GM04504 (cell line): Measurements from ENCODE around the gene NCKIPSD.
"Not testable (repeated sequence)": the region's sequence is repeated elsewhere in the genome, so short reads cannot be mapped to it uniquely, and the experiment has no call there.

Experiments
- DNase-seq: peaks from one replicate; pipeline ENCODE4 v3.0.0-alpha.2; 2012; ENCODE audit warnings: low read depth

Gene NCKIPSD

DNA sequence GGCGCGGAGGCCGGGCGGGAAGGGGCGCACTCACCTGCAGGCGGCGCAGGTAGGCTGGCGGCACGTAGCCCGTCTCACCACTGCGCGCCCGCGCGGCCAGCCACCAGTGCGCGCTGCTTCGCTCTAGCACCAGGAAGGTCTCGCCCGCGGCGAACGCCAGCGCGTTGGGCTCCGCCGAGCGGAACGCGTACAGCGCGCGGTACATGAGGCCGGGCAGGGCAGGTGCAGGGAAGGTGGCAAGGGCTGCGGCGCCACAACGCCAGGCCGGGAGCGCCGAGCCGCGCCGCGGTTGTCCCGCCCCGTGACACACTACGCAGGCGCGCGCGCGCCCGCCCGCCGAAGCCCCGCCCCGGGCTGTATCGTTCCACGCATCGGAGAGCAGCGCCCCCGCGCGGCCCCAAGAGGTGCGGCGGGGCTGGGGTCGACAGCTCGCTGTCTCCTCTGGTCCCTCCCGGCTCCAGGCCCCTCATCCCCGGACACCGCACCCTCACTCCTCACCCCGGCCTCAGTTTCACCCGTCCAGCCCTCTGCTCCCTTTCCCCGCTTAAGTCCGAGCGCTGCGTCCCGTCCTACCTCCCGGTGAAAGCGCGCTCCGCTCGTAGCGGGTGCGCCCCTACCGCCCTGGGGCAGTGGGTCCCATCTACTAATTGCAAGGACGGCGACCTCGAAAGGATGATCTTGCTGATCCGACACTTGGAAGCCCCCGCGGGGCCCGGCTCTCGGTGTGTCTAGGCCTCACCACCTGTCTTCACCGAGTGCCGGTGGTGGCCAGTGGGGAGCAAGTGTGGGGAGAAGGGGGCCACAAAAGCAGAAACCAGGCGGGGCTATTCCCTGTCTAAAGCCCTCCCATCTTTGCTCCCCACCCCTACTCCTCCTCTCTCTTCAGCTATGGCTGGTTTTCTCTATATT is at the start of gene NCKIPSD:
TSS of gene NCKIPSD (minus strand) at position 313 of the 909 bp plus-strand sequence. CDS start at position 205, 108 bp downstream.
- peak; percentile 54 for DNase-seq

GRCh38 chr3:48735075-48735767 is 49.5 kb upstream of the NCKIPSD start:
- not testable (repeated sequence) for DNase-seq

DNA sequence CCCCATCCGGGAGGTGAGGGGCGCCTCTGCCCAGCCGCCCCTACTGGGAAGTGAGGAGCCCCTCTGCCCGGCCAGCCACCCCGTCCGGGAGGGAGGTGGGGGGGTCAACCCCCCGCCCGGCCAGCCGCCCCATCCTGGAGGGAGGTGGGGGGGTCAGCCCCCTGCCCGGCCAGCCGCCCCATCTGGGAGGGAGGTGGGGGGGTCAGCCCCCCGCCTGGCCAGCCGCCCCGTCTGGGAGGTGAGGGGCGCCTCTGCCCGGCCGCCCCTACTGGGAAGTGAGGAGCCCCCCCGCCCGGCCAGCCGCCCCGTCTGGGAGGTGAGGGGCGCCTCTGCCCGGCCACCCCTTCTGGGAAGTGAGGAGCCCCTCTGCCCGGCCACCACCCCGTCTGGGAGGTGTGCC is 48.8 kb upstream of the NCKIPSD start:
- not testable (repeated sequence) for DNase-seq

DNA sequence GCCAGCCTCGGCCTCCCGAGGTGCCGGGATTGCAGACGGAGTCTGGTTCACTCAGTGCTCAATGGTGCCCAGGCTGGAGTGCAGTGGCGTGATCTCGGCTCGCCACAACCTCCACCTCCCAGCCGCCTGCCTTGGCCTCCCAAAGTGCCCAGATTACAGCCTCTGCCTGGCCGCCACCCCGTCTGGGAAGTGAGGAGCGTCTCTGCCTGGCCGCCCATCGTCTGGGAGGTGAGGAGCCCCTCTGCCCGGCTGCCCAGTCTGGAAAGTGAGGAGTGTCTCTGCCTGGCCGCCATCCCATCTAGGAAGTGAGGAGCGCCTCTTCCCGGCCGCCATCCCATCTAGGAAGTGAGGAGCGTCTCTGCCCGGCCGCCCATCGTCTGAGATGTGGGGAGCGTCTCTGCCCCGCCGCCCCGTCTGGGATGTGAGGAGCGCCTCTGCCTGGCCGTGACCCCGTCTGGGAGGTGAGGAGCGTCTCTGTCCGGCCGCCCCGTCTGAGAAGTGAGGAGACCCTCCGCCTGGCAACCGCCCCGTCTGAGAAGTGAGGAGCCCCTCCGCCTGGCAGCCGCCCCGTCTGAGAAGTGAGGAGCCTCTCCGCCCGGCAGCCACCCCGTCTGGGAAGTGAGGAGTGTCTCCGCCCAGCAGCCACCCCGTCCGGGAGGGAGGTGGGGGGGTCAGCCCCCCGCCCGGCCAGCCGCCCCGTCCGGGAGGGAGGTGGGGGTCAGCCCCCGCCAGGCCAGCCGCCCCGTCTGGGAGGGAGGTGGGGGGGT is 48.2 kb upstream of the NCKIPSD start:
- not testable (repeated sequence) for DNase-seq

GRCh38 chr3:48727511-48727910 is 41.8 kb upstream of the NCKIPSD start:
- no peak for DNase-seq

DNA sequence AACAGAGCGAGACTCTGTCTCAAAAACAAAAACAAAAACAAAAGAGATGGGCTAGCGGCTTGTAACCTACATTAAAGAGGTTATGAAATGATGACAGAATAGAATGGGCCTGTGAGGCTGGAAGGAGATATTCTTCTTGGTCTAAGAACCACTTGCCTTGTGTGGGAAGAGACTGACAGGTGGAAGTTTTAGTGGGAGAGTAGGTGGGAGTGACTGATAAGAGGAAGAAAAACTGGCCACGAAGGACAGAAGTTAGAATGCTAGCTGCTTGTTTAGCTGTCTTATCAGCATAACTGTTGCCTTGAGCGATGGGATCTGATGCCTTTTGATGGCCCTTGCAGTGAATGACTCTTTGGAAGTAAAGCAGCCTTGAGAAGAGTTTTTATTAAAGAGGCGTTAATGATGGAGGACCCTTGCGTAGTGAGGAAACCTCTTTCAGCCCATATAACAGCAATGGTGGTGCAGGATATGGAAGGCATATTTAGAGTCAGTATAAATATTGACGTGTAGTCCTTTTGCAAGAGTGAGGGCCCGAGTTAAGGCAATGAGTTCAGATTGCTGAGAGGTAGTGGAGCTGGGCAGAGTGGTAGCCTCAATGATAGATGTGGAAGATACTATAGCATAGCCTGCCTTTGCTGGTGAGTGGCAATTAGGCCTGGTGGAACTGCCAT is 39.6 kb upstream of the NCKIPSD start:
- not testable (repeated sequence) for DNase-seq

GRCh38 chr3:48723725-48724124 is 38.0 kb upstream of the NCKIPSD start:
- DNase-seq, result no peak

DNA sequence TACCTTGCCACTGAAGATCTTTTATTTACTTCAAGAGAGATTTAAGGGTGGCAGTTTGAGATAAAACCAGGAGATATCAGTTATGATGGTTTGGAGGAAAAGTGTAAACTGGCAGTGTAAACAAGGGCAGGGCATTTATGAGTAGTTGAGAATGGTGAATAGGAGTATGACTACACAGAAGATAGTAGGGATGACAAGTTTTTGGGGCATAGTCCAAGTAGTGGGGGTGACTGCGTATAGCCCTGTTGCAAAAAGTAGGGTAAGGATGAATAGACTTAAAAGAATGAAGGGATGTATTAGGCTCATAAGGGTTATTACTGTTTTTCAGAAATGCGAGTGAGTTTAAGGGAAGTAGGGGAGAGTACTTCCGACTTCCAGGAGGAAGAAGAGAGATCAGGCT is 37.6 kb upstream of the NCKIPSD start:
- DNase-seq, result not testable (repeated sequence)

- DNase-seq, result peak; percentile 95
Measured at GRCh38 chr3:48716982-48717746, 31.4 kb upstream of the NCKIPSD start, which contains the start of gene IP6K2. IP6K2 (minus strand) TSS chr3:48717221; CDS start chr3:48695291, 21,930 bp downstream.

DNA sequence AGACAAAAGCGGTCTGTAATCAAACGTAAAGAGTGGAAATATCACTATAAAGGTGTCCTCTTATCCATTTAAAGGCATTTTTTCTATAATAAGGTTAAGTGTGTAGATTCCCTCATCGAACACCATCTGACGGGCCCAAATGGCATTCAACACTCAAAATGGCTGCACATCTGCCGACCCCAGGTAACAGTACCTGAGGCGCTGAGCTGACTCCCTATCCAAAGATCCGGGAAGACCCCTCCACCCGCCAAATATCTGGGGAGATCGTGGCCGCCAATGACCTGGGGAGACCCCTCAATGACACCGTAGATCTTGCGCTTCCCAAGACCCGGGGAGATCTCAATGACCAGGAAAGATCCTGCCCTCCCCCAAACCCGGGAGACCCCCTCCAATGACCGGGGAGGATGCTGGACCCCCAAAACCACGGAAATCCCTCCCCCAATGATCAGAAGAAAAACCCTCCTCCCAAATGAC is 30.8 kb upstream of the NCKIPSD start:
- DNase-seq, result no peak

- DNase-seq, result no peak
Measured at GRCh38 chr3:48715174-48715800, 29.6 kb upstream of the NCKIPSD start.

GRCh38 chr3:48711727-48712126 is 26.0 kb upstream of the NCKIPSD start:
- no peak for DNase-seq

DNA sequence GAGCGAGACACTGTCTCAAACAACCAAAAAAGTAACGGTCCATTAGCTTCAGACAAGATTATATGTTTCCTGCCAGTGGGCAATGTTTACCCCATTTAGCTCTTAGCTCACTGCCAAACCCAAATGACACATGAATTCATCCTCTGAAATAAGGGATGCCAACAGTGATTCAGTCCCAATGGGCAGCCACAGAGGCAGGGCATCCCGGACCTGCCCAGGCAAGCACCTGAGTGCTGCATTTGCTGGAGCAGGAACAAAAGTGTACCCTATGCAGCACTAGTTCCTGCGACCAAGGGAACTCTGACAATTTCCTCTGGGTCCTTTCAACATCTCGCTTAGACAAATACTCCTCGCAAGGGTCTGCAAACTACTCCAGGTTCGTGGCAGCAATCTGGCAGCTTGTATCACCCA is 23.3 kb upstream of the NCKIPSD start:
- no peak for DNase-seq

GRCh38 chr3:48708481-48708889 is 22.8 kb upstream of the NCKIPSD start:
- no peak for DNase-seq

- DNase-seq, result no peak
Measured at GRCh38 chr3:48707157-48707556, 21.4 kb upstream of the NCKIPSD start.

GRCh38 chr3:48702320-48702920 is 16.7 kb upstream of the NCKIPSD start:
- no peak for DNase-seq

DNA sequence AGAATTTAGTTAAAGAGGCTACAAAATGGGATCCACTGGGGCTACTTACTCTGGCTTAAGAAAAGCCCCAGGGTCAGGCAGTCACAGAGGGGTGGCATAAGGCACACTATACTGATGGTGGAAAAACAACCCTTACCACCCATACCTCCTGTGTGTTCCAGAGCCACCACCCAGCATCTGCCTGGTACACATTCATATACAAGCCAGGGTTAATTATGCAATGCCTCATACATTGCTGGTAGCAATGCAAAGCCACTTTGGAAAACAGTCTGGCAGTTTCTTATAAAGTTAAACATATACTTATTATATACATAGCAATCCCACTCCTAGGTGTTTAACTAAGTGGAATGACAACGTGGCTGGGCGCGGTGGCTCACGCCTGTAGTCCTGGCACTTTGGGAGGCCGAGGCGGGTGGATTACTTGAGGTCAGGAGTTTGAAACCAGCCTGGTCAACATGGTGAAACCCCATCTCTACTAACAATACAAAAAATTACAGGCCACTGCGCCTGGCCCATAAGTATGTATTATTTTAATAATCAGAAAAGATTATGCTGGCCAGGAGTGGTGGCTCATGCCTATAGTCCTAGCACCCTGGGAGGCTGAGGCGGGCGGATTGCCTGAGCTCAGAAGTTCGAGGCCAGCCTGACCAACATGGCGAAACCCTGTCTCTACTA is 15.2 kb upstream of the NCKIPSD start:
- no peak for DNase-seq

- DNase-seq, result no peak
Measured at GRCh38 chr3:48698891-48699290, 13.2 kb upstream of the NCKIPSD start.

DNA sequence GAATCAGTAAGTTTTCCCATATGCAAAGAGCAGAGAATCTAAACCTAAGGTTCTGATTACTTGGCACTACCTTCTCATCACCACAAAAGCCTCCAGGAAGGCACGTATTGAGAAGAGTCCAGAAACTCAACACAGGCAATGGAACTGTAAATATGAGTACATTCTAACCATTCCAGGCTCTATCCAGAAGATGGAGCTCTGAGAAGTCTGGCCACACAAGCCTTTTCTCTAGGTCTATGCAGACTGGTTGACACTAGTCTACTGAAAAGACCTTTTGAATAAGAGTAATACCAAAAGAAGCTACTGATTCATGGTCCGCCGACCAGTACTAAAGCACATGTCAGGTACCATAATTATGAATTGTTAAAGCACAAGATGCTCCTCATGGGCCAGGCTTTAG is 12.2 kb upstream of the NCKIPSD start:
- no peak for DNase-seq
